CD4-positive, alpha-beta T cell treated with Interleukin-2 at 100 ng/mL for 4 hours (primary cell): Measurements from ENCODE around the gene ACAA2.
"Not testable (repeated sequence)": the region's sequence is repeated elsewhere in the genome, so short reads cannot be mapped to it uniquely, and the experiment has no call there.

ENCODE experiments used
- DNase-seq: peaks from one replicate; pipeline ENCODE4 v3.0.0-alpha.2; 2020; ENCODE audit warnings: low spot score

ACAA2 gene

DNA sequence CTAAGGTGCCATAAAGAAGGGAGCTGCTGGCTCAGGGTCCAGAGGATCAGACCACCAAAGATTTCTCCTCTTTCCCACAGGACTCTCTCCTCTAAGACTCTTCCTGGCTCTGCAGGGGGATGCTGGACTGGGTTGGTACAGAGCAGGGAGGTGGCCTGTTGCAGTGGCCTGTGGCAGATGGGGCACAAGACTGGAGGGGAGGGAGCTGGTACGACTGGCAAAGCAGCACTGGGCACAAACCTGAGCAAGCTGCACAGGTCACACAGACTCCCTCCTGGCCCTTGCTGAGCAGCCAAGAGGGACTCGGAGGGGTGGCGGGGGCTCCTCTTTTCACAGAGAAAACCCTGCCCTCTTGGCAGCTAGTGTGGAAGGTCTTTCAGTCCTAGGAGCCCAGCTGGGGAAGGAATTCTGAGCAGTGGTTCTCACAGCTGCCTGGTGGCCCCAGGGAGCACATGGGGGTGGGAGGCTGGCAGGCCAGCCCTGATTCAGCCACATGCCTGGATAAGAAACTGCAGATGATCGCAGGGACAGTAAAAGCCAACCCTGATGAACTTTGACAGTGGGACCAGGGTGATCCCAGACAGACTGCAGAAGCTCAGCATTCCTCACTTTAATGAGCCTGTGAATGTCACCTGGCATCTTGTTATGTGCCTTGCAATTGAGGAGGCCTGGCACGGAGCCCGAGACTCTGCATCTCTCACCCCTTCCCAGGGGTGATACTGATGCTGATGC is 32.5 kb upstream of the ACAA2 start:
- no peak for DNase-seq

DNA sequence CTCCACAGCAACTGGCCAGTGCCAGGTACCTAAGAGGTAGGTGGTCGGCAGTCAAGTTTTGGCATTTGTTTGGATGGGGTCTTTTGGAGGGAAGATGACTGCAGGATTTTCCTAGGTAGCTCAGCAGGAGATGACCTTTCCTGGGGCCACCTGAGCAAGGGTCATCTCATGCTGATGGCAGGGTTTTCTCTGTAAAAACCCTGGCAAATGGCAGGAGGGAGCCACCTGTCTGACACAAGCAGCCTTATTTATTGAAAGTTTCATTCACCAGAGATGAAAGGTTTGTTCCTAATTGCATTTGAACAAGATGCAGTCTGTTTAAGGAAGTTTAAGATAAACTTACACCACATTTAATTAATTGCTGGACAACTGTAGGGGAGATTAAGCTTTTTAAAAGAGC is 31.6 kb upstream of the ACAA2 start:
- DNase-seq = no peak

DNA sequence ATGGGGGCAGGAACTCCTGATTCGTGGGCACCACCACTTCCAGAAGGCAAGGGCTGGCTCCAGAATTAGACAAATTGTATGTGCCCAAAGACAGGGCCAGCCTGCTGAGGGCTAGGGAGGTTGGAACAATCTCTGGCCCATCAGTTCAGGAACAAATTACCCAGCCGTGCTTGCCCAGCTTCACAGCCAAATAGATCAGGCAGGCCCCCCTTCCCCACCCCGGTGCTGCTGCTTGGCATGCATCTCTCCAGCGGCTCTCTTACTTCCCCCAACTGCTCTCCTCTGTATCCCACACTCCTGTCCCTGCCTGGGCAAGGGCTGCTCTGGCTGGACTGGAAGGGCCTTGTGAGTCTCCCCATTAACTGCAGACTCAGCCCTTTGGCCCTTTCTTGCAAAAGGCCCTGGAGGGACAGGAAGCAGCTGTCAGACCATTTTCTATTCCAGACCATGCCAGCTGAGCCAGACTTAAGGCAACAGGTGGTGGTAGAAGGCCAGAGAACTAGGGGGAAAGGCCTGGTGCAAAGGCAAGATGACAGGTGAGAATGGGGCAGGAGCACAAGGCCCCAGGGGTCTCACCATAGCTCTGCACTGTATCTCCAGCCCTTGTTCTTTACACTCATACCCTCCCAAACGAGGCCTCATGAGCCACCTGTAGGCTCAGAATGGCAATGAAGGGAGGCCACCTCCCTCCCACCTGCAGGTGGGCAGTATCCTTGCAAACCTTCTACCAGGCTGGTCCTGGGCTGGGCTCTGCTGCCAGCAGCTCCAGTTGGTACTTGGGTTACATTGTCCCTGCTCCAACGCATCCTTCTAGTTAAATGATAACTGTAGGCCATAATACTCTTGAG is 30.7 kb upstream of the ACAA2 start:
- DNase-seq = no peak

DNA sequence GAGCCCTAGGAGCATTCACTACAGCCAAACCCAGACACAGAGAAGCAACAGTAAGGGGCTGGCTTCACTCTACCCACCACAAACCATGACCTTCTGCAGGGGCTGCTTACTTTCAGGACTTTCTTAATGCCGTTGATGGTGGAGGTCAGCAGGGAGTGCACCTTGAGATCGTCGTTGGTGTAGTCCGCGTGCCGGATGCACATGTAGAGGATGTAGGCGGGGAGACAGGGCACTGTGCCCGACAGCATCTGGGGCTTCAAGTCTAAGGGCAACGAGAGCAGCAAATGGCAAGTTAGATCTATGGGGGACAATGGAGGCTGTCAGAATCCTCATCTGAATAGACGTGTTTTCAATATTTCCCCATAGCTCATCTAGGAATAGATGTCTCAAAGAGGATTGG is 29.8 kb upstream of the ACAA2 start:
- DNase-seq = no peak

DNA sequence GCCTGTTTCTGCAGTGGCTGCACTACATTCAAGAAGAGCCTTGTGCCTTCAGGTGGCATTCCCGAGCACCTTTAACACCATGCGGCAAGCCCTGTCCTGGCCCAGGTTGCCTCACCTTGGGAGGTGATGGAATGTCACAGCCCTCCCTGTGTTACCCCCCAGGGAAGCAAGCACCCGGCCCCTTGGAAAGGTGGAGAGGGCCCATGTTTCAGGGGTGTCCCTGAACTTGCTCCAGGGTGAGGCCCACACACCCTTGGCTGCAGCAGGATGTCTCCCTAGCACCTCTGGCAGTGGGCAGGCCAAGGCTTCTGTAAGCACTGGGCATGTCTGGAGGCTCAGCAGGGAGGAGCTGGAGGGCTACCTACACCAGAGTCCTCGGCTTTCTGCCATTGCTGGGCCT is 29.3 kb upstream of the ACAA2 start:
- DNase-seq = no peak

DNA sequence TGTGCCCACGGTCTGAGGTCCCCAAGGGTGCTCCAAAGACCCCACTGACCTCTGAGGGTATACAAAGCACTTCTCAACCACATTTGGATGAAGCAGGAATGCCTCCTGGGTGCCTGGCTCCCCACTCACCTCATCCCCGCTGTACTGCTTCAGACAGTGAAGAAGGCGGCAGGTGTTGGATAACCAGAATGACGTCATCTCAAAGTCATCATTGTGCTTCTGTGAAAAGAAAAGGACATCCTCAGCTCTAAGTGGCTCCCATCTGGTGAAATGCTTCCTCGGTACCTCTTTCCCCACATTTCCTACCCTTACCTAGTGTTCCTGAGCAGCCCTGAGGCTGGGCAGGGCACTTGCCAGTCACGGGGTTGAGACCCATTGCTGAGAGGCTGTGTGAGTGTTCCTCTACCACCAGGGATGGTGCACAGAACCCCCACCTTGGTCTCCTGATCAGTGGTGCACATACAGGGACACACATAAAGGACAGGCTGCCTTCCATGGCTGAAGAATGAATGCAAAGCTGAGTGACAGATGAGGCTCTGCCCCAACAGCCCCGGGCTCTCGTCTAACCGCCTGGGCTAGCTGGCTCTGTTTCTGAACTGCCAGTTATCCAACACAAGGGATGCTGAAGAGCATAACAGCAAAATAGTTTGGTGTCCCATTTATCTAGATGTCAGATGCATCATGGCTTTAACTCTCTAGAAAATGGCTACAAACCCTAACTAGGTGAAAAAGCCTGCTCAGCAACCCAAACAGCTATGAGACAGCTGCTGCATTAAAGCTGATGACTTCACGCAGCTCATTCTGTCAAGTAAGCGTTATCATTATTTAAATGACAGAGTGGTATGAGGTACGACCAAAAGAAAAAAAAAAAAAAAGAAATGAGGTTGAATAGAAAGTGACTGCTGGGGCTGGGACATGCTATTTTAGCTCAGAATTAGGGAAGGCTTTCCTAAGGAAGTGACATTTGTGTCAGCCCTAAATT is 28.2 kb upstream of the ACAA2 start:
- DNase-seq = no peak

DNA sequence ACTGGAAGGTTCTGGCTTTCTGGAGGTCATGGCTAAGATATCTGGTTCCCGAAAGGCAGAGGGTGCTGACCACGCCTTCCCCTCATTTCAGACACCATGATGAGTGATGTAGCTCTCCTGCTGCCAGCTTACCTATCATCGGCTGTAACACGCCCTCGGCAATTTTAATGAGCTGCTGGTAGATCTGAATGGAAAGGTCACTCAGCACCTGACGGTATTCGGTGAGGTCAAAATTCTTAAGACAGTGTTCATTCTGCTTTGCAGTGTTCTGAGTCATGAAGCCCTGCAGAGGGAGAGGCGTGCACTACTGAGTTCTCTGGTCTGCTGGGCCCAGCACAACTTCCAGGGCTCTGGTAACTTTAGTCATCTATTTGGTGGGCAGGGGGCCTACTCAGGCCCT is 25.7 kb upstream of the ACAA2 start:
- DNase-seq = no peak

DNA sequence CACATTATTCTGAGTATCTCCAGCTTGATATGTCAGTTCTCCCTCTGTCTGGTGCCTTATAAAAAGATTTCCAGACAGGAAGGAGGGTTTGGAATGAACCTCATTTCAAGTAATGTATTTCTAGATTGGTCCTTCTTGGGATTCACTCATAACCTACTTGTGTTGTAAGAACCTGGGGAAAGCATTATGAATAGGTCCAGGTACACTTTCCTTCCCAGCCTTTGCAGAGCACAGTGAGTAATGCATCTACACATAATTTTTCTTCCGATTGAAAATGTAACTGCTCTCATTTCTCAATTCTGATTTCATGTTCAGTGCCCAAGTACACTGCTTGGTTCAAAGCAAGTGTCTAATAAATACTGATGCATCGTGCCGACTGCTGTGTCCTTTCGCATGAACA is 25.0 kb upstream of the ACAA2 start:
- no peak for DNase-seq

DNA sequence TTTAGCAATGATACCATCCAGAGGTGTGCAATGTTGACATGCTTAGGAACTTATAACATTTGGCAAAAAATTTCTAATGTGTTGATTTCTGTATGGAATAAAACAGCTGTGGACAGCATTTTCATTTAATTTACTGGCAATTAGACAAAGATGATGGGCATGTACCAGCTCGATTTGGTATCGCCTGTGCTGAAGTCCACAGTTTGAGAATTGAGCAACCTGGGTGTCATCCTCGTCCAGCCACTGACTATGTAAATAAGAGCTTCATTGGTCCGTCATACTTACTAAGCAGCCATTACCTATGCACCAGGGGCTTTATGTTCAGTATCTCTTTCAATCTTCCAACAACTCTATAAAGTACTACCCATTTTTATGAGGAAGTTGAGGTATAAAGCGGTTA is 24.6 kb upstream of the ACAA2 start:
- no peak for DNase-seq

DNA sequence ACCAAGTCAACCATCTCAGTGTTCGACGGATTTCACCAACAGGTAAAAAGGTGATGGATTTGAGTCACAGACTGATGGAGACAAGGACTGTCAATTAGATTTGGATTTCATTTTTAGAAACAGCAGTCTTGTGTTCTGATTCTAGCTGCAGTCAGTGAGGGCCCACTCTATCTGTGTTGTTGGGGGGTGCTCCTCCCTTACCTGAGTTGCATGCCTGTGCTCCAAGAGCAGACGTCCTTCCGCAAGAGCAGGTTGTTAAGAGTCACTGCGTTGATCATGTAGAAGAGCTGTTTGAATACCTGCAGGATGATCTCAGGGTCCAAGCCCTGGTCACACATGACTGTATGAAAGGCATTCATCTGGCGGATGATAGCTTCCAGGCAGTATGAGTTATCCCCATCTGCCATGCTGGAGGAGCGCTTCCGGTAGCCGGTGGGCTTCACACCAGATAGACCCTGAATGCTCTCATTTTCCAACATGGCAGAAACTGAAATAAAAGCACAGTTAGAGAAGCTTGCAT is 24.0 kb upstream of the ACAA2 start:
- not testable (repeated sequence) for DNase-seq

DNA sequence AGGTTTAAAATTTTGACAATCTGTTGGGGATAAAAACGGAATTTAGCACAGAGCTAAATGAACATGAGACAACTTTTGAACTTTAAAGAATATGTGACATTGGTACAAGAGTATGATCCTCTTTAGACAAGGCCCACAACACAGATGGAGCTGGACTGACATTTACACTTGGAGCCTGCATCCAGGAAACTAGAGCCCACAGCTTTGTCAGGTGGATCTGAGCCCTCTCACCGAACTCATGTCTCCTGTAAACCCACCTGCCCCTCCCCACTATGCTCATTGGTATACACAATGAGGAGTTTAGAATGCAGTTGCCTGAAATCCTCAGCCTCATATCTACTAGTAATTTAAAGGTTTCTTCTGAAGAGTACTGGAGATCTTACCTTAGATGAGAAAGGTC is 22.1 kb upstream of the ACAA2 start:
- no peak for DNase-seq

DNA sequence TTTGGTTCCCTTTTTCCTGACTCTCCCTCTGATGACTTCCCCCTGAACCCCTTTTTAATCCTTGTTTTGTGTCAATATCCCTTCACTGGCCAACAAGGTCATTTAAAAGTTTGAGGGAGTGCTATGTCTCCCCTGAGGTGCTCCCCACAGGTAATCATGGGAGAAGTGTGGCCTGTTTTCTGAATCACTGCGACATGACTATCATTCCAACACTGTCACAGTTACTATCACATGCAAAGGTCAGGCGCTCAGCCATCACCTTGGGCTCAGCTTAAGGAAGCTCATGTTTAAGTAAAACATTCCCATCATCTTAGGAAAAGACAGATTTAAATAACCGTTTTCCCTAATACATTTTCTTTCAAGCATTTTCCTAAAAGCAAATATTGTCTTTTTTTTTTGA is 20.9 kb upstream of the ACAA2 start:
- no peak for DNase-seq

DNA sequence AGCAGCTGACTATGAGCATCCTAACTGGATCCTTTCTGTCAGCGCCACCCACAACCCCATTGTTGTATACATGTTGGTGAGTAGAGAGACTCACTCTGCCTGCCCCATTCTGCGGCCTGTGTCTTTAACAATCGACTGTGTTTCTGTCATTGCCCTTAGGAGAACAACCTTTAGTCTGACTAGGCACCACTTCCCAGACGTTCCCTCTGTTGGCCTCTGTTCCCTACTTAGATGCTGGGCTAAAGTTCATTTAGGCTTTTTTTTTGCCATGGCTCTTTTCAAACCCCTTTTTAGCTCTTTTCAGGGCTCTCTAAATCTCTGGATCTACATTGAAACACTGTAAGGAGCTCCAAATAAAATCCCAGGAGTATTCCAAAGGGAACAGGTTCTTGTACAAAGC is 20.5 kb upstream of the ACAA2 start:
- DNase-seq = no peak

DNA sequence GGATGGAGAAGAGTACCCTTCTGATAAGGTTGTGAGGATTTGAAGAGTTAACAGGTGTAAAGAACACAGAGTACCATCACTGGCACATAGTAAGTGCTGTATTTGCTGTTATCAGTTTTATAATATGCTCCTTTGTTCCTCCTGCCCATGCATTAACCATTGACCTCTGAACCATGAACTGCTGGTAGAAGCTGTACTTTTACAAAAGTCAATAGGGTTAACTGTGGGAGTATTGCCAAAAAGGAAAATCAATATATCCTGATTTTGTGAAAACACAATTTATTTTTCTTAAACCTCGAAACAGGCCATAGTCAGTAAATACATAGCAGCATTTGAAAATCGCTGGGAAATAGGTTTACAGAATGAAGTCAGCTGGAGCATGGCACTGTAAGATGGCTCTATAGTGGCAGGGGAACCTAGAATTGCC is 18.9 kb upstream of the ACAA2 start:
- DNase-seq = no peak

DNA sequence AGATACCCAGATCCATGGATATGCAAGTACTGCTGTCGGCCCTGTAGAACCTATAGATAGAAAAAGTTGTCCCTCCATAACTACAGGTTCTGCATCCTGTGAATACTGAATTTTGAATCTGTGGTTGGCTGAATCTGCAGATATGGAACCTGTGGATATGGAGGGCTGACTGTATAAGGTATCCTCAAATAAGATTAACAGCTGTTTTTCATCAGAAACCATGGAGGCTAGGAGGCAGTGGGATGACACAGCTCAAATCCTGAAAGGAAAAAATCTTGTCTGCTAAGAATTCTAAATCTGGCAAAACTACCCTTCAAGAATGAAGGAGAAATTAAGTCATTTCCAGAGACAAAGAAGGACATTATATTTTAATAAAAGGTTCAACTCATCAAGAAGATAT is 14.7 kb upstream of the ACAA2 start:
- no peak for DNase-seq

DNA sequence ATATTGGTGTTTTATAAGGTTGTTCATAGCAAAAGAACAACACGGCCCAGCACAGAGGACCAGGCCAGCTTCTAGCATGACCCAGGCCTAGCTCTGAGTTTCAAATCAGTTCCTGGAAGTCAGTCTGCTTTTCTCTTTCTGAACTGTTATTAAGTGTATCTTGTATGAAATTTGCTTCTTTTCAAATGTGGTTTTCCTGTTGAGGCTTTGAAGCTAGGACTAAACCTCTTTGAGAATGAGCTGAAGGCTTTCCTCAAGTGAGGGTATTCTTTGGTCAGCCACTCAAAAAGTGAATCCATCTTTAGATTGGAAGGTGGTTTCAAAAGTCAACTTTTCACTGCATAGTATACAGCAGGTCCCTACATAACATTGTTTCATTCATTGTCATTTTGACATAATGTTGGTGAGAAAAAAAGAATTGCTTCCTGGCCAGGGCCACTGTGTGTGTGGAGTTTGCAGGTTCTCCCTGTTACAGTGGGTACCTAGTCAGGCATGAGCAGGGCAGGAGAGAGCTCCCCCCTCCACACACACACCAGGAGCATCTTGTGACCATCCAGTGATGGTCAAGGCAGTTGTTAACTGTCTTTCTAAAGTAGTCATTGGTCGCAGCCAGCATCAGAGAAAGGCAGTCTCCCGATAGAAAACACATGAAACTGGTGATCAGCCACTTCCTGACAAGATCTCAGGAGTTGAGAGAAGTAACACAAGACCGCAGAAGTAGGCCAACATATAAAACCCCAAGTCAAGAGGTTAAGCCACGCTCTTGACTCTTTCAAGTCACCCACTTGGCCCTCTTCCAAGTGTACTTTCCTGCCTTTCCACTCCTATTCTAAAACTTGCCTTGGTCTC is 6.7 kb upstream of the ACAA2 start:
- DNase-seq = peak; percentile 72

DNA sequence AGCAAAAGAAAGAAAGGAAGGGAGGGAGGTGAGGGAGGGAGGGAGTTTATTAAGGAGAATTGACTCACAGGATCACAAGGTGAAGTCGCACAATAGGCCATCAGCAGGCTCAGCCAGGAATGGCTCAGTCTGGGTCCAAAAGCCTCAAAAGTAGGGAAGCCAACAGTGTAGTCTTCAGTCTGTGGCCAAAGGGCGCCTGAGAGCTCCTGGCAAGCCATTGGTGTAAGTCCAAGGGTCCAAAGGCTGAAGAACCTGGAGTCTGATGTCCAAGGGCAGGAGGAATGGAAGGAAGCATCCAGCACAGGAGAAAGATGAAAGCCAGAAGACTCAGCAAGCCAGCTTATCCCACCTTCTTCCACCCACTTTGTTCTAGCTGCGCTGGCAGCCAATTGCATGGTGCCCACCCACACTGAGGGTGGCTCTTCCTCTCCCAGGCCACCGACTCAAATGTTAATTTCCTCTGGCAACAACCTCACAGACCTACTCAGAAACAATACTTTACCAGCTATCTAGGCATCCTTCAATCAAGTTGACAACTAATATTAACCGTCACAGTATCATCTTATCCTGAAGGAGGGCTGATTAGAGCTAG is 5.8 kb upstream of the ACAA2 start:
- no peak for DNase-seq

DNA sequence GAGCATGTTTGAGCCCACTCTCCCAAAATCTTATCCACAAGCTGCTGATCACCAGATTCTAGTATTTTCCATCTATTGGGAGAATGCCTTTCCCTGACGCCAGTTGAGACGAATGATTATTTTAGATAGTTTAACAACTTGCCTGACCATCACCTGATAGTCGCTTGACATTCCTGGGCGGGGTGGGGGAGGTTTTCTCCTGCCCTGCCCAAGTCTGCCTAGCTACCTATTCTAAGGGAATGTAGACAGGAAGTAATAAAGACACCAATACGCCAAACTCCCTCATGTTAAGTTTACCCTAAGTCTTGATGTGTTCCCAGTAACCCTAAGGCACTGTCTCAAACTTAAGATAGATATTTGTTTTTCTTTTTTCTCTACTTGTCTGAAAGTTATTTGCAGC is 4.6 kb upstream of the ACAA2 start:
- no peak for DNase-seq

DNA sequence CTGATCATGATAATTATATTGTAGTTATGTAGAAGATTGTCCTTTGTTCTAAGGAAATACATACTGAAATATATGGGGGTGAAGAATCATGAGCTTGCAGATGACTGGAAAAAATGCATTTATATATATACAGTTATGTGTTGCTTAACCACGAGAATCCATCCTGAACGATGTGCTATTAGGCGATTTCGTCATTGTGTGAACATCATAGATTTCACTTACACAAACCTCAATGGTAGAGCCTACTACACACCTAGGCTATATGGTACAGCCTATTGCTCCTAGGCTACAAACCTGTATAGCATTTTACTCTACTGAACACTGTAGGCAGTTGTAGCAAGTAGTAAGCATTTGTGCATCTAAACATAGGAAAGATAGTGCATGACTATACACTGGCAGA is 2.6 kb upstream of the ACAA2 start:
- no peak for DNase-seq

DNA sequence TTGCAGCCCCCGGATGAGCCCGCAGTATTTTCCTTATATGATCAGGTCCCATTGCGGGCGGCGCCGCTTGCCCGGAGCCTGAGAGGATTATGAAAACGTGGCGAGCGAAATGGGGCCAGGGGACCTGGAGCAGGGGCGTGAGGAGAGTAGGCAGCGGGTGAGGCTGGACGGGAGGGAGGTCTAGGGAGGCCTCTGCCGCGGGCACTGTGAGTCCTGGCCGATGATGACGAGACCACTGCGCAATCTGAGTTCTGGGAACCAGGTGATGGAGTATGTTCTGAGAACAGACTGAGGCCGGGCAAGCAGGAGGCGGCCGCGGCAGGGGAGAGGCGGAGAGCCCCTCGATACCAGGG is 790 bp upstream of the ACAA2 start:
- peak; percentile 85 for DNase-seq

DNA sequence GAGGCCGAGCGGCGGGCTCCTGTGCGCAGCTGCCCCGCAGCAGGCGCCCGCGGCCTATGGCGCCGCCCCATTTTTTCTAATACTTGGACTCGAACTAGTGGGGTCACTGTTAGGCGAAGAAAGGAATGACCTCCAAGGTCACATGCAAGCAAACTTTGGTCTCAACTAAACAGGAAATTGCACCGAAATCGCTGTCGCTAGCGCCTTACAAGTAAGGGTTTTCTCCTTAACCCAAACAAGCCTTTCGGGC is 339 bp downstream of the ACAA2 start:
- DNase-seq = no peak
